ENCODE data around the gene ADAMTSL1.

ADAMTSL1 gene, protein sequence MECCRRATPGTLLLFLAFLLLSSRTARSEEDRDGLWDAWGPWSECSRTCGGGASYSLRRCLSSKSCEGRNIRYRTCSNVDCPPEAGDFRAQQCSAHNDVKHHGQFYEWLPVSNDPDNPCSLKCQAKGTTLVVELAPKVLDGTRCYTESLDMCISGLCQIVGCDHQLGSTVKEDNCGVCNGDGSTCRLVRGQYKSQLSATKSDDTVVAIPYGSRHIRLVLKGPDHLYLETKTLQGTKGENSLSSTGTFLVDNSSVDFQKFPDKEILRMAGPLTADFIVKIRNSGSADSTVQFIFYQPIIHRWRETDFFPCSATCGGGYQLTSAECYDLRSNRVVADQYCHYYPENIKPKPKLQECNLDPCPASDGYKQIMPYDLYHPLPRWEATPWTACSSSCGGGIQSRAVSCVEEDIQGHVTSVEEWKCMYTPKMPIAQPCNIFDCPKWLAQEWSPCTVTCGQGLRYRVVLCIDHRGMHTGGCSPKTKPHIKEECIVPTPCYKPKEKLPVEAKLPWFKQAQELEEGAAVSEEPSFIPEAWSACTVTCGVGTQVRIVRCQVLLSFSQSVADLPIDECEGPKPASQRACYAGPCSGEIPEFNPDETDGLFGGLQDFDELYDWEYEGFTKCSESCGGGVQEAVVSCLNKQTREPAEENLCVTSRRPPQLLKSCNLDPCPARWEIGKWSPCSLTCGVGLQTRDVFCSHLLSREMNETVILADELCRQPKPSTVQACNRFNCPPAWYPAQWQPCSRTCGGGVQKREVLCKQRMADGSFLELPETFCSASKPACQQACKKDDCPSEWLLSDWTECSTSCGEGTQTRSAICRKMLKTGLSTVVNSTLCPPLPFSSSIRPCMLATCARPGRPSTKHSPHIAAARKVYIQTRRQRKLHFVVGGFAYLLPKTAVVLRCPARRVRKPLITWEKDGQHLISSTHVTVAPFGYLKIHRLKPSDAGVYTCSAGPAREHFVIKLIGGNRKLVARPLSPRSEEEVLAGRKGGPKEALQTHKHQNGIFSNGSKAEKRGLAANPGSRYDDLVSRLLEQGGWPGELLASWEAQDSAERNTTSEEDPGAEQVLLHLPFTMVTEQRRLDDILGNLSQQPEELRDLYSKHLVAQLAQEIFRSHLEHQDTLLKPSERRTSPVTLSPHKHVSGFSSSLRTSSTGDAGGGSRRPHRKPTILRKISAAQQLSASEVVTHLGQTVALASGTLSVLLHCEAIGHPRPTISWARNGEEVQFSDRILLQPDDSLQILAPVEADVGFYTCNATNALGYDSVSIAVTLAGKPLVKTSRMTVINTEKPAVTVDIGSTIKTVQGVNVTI (N-terminal part only)

DNA sequence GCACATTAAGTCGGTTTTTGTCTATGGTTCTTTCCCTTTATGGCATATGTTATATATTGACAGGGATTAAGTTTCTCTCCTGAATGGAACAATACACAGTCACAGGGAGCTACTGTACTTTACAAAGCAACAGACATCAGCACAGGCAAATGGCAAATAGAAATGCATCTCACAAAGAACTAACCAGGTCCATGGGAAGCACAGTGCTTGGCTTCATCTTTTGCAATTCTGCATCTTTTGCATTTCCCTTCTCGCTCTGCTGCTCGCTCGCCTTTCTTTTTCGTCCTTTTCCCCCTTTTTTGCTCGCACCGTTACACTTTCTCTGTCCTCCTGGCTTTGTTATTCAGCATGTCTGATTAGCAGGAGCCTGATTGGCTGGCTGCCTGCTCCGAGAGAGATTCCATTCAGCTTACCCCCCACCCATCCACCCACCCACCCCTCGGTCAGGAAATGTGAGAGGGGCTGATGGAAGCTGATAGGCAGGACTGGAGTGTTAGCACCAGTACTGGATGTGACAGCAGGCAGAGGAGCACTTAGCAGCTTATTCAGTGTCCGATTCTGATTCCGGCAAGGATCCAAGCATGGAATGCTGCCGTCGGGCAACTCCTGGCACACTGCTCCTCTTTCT, at the start of gene ADAMTSL1:
TSS of gene ADAMTSL1 (plus strand) at position 502 of the 628 bp plus-strand sequence. CDS start at position 582, 80 bp downstream.
- in situ Hi-C loops (cut with MboI; ENCODE audit: low sequenced_read_pairs) = no loop called here

DNA sequence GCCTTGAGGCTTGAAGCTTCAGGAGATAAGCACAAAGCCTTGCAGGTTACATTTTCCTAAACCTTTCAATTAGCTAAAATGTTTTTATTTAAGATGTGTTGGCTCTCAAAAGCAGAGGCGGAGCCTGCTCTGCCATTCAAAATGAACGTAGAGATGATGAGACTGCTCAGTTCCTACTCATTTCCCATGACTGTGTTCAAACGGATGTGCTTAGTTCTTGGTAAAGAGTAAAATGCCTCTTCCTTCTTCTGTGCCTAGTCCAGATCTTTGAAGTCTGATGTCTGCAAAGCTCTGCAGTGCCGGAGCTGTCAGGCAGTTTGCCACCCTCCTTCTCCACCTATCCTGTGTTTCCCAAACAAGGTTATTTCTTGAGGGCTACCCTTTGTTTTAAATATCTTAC, 46.3 kb upstream of the ADAMTSL1 start:
- in situ Hi-C loops (cut with MboI; ENCODE audit: low sequenced_read_pairs) = no loop called here

DNA sequence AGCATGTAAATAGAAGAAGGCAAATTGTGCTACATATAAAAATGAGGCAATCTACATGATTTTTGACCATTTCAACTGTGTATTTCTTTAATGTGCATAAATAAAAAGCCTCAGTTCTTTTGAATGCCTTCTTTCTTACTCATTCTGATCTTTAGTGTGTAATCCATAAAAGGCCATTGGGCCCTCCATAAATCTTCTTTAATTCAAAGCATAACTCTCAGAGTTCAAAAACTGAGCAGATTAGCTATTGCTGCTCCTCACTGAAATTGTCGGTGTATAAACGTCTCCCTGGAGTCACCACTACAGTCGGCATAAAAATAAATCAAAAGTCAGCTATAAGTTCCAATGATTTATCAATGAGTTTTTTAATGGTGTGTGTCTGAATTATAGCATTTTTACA, 45.3 kb upstream of the ADAMTSL1 start:
- in situ Hi-C loops (cut with MboI; ENCODE audit: low sequenced_read_pairs) = no loop called here

DNA sequence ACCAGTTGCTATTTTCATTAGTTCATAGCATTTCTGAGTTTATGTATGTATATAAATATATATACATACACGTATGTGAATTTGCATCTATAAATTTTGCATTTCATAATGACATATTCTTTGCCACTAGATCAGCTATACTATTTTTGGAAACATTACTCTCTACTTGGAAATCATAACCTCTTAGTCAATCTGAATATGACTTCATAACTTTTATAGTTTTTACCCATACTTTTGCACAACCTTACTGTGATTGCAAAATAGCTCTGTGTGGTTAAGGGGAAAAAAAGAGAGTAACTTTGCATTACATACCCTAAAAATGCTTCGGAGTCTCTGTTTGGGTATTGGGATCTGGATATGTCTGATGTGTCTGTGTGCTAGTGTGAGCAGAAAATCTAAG, 44.9 kb upstream of the ADAMTSL1 start:
- in situ Hi-C loops (cut with MboI; ENCODE audit: low sequenced_read_pairs) = no loop called here

DNA sequence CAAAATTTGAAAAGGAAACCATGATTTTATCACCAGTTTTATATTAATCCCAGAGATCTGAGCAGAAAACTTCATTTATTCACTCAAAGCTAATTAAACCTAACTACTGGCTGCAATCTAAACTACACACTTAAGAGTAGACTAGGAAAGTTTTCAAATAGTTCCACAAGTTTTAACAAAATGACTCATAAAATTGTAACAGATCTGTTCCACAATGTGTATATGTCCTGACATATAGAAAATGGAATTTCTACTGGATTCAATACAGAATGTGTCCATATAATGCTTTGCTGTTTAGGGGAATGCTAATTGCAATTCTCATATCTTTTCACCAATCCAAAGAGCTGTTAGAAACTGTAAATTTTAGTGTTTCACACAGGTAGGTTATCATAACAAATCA, 40.3 kb upstream of the ADAMTSL1 start:
- in situ Hi-C loops (cut with MboI; ENCODE audit: low sequenced_read_pairs) = no loop called here

DNA sequence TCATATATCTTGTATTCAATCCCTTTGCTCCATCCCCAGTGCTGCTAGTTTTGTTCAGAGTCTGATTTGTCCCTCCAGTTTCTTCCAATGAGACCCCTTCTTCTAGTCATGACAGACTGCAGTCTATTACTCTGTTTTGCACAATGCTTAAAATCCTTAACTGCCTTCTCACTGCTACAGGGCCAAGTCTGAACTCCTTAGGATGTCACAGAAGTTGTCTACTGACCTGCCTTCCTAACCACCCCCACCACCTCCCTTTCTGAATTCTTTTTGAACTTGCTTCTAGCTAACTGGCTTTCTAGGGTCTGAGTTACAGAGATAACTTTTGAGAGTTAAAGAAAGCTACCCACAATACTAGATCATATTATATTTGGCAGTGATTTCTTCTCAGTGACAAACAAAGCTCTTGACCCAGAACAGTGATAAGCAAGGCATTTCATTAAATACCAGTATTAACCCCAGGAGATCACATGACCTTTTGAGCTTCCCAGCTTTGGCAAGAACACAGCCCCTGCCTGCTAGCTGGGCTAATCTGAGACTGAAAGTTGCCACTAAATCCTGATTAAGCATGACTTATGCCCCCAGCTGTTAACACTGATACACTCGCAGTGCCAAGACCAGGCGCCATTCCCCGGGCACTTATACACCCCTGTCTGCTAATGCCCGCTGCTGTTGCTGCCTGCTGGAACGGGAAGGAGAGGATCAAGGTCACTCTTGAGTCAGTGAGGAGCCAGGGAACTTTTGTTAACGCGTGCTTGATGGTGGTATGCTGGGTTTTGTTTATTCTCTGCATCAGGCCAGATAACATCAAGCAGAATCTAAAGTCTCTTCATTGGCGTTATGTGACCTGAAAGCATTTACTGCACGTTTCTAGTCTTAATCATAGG, 36.4 kb upstream of the ADAMTSL1 start:
- in situ Hi-C loops (cut with MboI; ENCODE audit: low sequenced_read_pairs) = no loop called here

DNA sequence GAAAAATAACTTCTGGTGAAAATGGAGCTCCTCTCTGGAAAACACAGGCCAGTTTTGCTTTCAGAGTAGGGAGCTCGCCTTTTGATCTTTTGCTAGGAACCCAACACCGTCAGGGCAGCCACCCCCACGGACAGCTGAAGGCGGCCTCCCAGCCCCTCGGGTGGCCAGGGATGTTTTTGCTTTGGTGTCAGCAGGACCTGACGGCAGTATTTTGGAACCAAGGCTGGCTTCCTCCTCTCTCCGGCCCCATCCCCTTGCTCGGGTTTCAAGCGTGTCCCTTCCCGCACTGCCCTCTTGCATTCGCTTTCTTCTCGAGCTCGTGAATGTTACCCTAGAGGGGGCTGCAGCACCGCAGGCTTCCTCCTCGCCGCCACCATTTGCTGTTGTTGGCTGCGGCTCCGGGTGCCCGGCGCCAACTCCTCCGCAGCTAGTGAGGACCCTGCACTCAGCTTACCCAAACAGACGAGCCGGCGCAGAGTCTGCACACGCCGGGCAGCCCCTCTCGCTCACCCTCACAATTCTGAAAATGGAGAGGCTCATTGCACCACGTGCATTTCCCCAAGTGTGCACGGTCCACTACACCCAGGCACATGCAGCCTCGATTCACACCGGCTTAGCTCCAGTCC, 35.5 kb upstream of the ADAMTSL1 start:
- in situ Hi-C loops (cut with MboI; ENCODE audit: low sequenced_read_pairs) = no loop called here

DNA sequence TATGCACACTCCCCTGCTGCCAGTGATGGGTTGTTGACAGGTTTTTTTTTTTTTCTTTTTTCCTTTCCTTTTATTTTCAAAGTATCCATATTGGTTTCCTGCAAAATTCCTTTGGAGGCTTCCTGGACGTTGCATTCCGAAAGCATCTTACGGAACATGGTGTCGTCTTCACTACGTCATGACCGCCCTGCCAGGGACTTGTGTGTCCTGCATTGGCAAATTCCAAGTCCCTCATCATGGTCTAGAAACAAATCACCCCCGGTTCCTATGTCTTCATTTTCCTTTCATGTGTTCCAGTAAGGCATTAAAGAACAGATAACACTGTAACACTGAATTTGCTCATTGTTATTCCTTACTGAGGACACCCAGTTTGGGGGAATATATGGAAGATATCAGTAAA, 35.0 kb upstream of the ADAMTSL1 start:
- in situ Hi-C loops (cut with MboI; ENCODE audit: low sequenced_read_pairs) = no loop called here

DNA sequence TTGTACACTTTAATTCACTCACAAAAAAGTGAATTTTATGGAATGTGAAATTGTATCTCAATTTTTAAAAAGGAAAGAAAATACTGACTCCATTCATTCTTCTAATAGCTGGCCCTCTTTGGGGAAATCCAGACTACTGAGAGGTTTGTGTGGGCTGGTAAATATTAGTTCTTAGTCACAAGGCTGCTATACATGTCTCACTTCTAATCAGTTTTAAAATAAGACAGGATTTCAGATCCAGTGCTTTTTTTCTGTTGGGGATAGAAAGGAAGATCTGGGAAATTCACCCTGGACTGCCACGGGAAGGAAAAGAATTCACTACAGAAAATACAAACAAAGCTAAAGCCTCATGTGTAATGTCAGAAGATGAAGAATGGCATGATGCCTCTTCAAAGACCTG, 32.7 kb upstream of the ADAMTSL1 start:
- in situ Hi-C loops (cut with MboI; ENCODE audit: low sequenced_read_pairs) = no loop called here

DNA sequence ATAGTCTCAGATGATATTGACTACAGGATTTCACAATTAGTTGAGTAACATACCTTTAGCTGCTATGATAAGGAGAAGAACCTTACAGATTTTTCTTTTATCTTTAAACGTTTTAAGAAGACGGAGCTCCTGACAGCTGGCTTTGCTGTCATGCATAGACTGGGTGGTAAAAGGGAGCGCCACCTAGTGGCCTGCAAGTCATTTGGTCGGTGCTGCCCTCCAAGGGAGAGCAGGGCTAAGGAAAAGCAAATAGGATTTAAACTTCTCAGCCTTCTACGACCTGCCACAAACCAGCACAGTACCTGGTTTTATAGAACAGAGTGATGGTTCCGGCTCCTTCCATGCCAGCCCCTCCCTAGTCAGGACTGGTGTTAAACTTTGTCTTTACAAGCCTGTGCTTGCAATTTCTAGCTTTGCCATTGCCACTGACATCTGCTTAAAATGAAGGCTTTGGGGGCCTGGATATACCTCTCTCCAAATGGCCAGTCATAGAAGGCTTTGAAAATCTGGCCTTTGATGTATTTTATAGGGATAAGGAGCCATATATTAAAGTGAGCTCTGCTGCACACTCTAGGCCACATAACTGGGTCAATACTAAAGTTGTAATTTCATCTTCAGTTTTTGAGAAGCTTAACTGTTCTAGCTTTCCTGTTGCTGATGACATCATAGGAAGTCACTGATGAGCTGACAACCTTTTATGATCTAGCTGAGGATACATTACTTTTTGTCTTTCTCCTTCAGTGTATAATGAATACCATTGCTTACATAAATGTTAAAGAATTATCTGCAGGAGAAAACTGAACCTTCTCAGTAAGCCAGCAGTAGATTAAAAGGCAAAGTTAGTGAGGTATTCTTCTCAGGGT, 31.1 kb upstream of the ADAMTSL1 start:
- in situ Hi-C loops (cut with MboI; ENCODE audit: low sequenced_read_pairs) = no loop called here

DNA sequence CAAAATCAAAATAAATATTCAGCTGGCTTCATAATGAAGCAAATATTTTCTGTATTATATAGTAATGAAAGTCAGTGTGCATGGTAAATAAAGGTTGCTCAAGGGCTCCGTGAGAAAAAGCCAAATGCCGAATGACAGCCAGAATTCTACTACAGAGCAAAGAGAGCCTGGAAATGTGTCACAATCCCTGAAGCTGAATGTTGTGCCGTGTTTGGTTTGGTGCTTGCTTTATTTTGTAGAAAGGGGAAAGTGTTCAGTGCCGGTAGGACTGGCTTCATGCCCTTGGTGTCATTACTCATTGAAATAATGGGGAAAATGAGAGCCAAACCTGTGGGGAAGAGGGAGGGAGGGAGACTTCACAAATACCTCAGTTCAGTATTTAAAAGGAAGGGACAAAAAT, 26.8 kb upstream of the ADAMTSL1 start:
- in situ Hi-C loops (cut with MboI; ENCODE audit: low sequenced_read_pairs) = no loop called here

DNA sequence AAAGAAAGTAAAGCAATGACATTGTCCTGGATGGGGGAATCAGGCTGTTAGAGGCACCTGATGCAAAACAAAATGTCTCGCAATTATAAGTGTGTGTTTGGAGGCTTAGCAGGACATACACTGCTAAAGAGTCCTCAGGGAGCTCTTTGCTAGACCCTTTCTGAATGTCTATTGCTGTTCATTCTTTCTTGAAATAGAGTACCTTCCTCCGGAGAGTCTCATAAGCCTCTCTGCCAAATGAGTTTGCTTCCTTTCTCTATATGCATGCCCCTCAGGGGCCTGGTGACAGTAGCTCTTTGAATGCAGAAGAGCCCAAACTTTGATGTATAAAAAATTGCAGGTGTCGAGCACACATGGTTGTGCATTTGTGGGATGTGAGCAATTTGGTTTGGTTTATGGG, 26.4 kb upstream of the ADAMTSL1 start:
- in situ Hi-C loops (cut with MboI; ENCODE audit: low sequenced_read_pairs) = no loop called here

DNA sequence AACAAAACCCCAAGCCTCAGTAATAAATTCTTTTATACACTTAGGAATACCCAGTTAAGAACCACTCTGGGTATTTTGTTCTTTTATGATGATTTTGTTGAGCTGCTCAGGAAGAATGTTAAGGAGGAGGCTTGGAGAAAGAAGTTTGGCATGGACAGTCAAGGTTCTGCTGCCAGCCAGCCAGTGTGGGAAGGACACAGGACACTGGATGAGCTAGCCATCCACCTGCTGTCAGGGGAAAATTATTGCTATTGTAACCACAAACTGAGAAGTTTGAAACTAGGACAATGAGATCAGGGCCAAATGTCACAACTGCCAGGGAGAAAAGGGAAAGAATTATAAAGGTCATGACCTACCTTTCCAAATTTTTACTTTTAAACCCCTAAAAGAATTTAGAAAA, 25.9 kb upstream of the ADAMTSL1 start:
- in situ Hi-C loops (cut with MboI; ENCODE audit: low sequenced_read_pairs) = no loop called here

DNA sequence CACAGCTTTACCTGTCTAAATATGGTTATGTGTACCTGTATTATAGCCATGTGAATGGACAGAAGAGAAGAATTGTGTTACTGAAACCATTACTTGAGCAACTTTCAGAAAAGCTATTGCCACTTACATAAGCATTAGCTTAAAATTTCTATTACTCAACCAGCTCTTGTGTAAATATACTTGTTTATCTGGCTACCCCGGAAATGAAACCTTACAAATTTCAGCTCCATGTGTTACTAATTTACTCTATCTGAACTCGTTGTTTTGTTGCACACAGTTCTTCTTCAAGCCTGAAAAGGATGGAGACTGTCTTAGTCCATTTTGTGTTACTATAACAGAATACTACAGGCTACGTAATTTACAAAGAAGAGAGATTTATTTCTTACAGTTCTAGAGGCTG, 22.5 kb upstream of the ADAMTSL1 start:
- in situ Hi-C loops (cut with MboI; ENCODE audit: low sequenced_read_pairs) = no loop called here

DNA sequence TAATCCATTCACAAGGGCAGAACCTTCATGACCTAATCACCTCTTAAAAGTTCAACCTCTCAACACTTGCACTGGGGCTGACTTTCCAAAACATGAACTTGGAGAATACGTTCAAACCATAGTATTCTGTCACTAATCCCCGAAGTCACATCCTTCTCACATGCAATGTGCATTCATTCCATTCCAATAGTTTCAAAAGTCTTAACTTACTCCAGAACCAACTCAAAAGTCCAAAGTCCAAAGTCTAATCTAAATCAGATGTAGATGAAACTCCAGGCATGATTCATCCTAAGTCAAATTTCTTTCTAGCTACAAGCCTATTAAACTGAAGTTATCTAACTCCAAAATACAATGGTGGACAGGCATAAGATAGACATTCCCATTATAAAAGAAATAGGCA, 21.7 kb upstream of the ADAMTSL1 start:
- in situ Hi-C loops (cut with MboI; ENCODE audit: low sequenced_read_pairs) = no loop called here

DNA sequence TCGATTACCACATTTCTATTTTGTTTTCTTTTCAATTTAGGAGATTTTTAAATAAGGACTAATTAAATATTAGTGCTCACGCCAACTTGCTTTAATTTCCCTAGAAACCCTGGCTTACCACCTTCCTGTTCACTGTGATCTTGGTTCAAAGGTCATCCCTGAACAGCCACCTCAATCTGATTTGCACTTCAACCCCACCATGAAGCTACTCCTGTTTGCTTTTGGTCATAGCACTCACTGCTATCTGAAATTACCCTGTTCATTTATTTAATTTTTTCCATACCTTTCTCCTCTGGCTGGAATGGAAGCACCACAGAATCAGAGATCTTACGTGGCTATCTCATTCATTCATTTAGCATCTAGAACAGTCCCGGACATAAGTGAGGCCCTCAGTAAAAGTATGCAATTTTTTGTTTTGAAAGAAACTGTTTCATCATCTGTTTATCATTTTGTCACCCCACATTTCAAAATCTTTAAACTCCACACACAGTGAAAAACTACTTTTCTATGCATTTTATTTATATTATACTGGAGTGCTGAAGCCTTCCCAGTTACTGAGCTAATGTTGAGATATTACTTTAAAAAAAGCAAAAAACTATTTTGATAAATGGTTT, 17.2 kb upstream of the ADAMTSL1 start:
- in situ Hi-C loops (cut with MboI; ENCODE audit: low sequenced_read_pairs) = no loop called here

DNA sequence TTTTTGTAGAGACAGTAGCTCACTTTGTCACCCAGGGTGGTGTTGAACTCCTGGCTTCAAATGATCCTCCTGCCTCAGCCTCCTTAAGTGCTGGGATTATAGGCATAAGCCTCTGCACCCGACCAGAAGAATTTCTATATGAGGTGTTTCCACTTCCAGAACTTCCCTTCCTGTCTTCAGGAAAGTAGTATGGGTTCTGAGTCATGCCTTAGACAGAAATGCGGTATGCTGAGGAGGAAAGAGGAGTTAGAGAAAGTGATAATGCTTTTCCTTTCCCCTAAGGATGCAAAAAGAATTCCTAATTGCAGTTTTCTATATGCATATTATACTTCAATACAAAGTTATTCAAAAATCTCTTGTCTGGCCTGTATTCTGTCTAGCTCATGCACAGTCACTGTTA, 16.4 kb upstream of the ADAMTSL1 start:
- in situ Hi-C loops (cut with MboI; ENCODE audit: low sequenced_read_pairs) = no loop called here
